Measurements from ENCODE around the gene SMURF1. TPM values are rescaled to one million over a fixed set of nuclear protein-coding genes. Genes with fewer than 3 reads are reported as not detected.

The SMURF1 gene
- total RNA-seq, 1 experiment from 2014 or later = 27.2 TPM

GRCh38 chr7:99005776-99006175, 138.1 kb downstream of the SMURF1 start:
- DNase-seq (ENCODE audit: low read depth) = no peak

DNA sequence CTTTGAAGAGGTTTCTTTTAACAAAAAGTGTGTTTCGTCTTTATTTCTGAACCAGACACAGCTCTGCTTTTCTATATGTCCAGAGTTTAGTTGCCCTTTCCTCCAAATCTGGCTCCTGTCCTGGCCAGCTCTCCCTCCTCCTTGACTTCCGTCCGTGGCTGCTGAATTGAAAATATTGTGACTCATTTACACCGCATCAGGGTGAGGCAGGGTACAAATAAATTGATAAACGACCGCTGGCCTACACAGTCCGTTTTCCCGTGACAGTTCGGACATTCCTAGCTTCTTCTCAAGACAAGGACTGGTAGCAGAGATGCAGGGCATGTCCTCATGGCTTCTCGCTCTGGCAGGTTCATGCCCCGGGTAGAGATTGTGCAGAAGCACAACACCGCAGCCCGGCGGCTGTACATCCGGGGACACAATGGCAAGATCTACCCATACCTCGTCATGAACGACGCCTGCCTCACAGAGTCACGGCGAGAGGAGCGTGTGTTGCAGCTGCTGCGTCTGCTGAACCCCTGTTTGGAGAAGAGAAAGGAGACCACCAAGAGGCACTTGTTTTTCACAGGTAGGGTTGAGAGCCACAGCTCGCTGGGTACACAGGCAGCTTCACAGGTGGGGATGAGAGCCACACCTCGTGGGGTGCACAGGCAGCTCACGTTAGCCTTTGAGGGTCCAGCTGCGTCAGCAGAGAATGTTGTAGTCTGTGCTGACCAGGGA, 139.0 kb downstream of the SMURF1 start:
- no peak for DNase-seq (ENCODE audit: low read depth)

DNA sequence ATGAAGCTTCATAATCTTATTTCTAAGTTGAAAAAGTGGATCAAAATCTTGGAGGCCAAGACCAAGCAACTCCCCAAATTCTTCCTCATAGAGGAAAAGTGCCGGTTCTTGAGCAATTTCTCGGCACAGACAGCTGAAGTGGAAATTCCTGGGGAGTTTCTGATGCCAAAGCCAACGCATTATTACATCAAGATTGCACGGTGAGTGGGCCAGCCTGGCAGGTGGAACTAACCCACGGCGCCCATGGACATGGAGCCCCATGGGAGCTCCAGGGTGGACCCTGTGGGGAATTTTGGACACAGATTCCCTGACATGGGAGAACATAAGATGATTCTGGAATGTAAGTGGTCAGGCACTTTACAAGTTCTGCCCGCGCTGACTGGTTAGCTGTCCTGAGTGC, 139.7 kb downstream of the SMURF1 start:
- DNase-seq (ENCODE audit: low read depth) = no peak

- no peak for DNase-seq (ENCODE audit: low read depth)
Observed at GRCh38 chr7:99003419-99003818, 140.5 kb downstream of the SMURF1 start.

- no peak for DNase-seq (ENCODE audit: low read depth)
Observed at GRCh38 chr7:99002827-99003212, 141.1 kb downstream of the SMURF1 start.

DNA sequence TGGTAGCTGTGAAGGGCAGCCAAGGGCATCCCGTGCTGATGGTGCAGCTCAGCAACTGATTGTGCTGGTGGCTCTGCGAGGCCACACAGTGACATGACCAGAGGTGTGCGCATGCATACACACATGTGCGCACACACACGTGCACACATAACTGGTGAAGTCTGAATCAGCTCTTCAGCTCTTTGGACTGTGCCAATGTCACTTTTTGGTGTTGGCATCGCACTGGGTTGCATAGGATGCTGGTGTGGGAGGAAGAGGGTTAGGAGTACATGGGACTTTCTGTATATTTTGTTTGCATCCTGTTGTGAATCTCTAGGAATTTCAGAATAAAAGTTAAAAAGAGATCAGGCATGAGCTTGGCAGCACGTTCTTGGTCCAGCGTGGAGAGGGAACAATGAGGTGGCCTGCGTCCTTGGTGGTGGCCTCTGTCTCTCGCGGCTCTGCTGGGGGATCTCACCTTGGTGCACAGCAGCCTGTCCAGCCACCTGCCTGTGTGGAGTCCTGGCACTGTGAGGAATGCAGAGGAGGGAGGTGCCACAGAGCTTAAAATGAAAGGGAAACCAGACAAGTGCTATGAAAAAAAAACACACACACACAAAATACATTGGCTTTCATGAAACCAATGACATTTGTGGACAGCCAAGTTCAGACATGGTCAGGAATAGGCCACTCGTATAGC, 141.6 kb downstream of the SMURF1 start:
- DNase-seq (ENCODE audit: low read depth) = no peak

- DNase-seq (ENCODE audit: low read depth) = no peak
Observed at GRCh38 chr7:99001482-99002147, 142.3 kb downstream of the SMURF1 start.

- no peak for DNase-seq (ENCODE audit: low read depth)
Observed at GRCh38 chr7:99000904-99001465, 142.9 kb downstream of the SMURF1 start.

DNA sequence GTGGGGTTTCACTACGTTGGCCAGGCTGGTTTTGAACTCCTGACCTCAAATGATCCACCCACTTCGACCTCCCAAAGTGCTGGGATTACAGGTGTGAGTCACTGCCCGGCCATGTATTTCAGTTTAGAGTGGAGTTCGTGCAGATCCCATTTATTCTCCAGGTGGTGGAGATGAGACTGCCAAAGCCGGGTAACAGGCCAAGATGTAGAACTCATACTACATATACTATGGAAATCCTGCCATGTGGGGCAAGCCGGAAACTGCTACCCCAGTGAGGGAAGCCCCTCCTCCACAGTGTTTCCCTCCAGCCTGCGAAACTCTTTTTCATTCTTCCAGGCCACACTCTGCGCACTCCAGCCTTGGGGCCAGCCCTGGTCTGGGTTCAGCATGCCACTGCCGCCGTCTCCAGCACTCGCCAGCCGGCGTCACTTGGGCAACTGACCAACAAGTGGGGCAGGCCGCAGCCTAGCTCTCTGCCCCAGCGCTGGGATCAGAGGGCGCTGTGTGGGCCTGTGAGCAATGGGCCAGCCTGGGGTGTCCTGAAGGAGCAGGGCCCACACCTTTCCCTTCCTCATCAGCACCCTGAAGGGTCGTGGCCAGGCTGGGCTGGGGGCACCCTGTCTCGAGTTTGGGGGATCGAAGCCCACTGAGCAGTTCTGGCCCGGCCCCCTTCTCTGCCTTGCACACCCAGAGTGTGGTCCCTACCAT, 143.6 kb downstream of the SMURF1 start:
- no peak for DNase-seq (ENCODE audit: low read depth)

GRCh38 chr7:98998821-98999725, 144.8 kb downstream of the SMURF1 start:
- DNase-seq (ENCODE audit: low read depth) = no peak

- DNase-seq (ENCODE audit: low read depth) = no peak
Observed at GRCh38 chr7:98997846-98998245, 146.1 kb downstream of the SMURF1 start.

- DNase-seq (ENCODE audit: low read depth) = no peak
Observed at GRCh38 chr7:98996150-98996552, 147.8 kb downstream of the SMURF1 start.

- no peak for DNase-seq (ENCODE audit: low read depth)
Observed at GRCh38 chr7:98995523-98996149, 148.3 kb downstream of the SMURF1 start.

DNA sequence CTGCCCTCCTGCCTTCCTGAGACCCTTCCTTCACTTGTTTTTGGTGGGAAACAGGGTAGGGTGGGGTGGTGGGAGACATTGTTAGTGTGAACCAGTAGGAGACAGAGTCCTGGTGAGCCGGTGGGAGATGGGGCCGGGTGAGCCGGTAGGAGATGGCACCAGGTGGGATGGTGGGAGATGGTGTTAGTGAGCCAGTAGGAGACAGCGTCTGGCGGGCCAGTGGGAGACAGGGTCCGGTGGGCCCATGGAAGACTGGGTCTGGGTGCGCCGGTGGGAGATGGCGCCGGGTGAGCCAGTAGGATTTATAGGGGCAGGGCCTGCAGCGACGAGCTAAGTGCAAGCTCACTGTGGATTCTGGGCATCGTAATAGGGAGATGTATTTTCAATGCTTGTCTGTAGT, 148.8 kb downstream of the SMURF1 start:
- no peak for DNase-seq (ENCODE audit: low read depth)

GRCh38 chr7:98994046-98994944, 149.6 kb downstream of the SMURF1 start:
- DNase-seq (ENCODE audit: low read depth) = no peak

DNA sequence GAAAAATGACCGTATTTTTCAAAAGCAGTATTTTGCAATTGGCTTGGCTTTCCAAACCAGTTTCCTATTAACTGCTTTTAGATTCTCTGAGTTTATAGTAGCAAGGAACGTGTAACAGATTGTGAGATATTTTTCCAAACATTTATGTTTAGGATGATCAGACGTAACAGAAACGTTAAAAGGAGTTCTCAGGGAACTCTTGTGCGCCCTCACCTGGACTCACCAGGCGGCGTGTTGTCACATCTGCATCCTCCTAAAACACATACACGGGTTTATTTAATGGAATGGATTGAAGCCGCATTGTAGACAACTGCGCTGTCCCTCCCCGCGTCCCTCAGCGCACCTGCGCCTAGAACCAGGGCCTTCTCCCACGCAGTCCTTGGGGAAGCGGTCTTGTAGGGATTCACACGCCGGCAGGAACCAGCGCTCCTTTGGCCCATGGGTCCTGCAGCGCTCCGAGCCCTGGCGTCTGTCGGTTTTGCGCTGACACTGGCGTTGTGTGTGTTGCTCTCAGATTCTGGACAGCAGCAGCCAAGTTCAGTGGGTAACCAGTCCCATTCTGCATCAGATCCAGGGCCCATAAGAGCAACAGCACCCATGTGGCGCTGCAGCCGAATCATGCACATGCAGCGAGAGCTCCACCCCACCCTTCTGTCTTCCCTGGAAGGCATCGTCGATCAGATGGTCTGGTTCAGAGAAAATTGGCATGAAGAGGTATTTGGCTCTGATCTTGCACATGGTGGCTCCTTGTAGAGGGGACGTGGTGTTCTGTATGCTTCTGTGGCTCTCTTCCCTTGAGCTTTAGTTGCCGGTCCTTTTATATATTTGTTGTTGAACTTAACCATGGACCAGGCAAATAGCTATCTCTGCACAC, 150.6 kb downstream of the SMURF1 start:
- DNase-seq (ENCODE audit: low read depth) = no peak

- DNase-seq (ENCODE audit: low read depth) = no peak
Observed at GRCh38 chr7:98992076-98992475, 151.8 kb downstream of the SMURF1 start.

DNA sequence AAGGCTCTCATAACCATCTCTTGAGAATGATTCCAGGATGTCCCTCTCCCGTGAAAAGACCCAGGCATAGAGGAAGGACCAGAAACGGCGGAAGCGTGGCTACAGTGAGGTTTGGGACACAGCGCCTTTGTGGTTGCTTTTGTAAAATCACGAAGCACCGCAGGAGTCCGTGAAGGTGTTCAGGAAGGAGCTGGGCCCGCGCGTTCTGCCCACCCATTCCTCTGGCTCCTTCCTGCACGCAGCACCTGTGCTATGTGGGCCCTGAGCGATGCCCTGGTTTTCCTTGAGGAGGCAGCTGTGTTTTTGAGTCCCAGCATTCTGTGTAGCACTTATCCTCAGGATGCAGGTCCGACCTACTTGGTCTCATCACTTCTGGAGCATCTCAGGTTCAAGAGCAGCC, 152.8 kb downstream of the SMURF1 start:
- DNase-seq (ENCODE audit: low read depth) = no peak

Measured in HT1080 (cell line).